ENCODE data around the gene IZUMO4.

Gene IZUMO4

DNA sequence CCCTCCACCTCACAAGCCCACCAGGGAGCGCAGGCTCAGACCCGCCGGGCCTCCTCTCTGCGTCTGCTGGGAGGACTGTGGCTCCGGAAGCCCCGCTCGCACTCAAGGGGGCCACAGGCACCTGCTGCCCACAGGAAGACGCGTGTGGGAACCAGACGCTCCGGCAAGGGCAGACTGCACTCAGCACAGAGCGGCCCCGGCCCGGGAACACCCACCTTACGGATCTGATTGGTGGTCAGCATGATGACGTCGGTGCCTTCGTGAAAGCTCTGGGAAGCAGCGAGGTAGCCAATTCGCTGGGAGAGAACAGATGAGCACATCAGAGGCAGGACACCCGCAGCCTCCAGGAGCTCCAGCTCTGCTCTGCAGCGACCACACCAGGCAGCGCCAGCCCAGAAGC lies 40.1 kb downstream of the IZUMO4 start:
- Histone ChIP-seq H3K4me2 (no peak overlapping the region), H3K27me3 (no peaks in the 10 kb centered on the region), H3K27ac (no peak overlapping the region), H3K4me3 (no peak overlapping the region), H3K4me1 (peaks cover 0 to 29% (median 16%) of the 10 kb centered on the region in 10 experiments; a peak in 14 of 20 replicates), H4K20me1 (peaks cover 73 to 100% (median 94%) of the 10 kb centered on the region in 11 experiments), H3K9me3 (replicated peaks in 1 of 11) (no peaks in the 10 kb centered on the region), H3K9ac (no peak overlapping the region), H3K36me3 (peaks cover 53 to 97% (median 82%) of the 10 kb centered on the region in 11 experiments)
- TF ChIP-seq Cebpa-rat (IDR thresholded peaks at IDR 0.05), result no peak

DNA sequence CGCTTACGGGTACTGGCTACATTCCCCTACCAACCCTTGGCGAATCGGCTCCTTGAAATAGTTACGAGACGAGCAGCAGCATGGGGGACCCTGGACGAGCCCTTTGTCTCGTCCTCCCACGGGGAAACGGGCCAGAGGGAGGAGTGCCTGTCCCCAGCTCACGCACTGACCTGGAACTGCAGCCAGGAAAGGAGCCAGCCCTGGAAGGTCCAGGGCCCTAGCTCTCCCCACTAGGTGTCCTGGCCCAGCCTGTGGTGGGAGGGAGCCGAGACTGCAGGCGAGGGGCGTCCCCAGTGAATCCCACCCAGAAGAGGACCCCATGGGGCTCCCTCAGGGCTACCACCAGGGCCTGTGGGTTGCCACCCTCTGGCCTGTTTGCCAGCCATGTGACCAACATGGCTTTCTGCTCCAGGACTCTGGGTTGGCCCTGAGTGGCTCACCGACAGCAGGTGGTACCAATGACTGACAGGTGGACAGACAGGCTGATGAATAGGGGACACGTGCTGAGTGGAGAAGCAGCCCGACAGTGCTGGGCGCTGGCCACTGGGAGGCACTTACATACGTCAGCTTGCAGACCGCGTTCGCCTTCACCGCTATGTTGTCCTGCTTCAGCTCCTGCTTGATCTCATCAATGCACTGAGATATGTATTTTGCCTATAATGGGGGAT lies 41.5 kb downstream of the IZUMO4 start:
- H3K4me2 ChIP-seq, result no peak overlapping the region
- no peak overlapping the region for H3K4me3 ChIP-seq
- no peak for TF ChIP-seq Cebpa-rat (IDR thresholded peaks at IDR 0.05)
- H3K4me1 ChIP-seq, result peaks cover 0 to 30% (median 16%) of the 10 kb centered on the region in 10 experiments; a peak in 14 of 20 replicates
- H4K20me1 ChIP-seq, result peaks cover 73 to 100% (median 94%) of the 10 kb centered on the region in 11 experiments
- H3K27me3 ChIP-seq, result no peaks in the 10 kb centered on the region
- no peak overlapping the region for H3K27ac ChIP-seq
- peaks cover 39 to 93% (median 75%) of the 10 kb centered on the region in 11 experiments for H3K36me3 ChIP-seq
- H3K9me3 ChIP-seq (replicated peaks in 1 of 11), result no peaks in the 10 kb centered on the region
- peak overlapping the region in 1 of 11 experiments; percentile 5; a peak in 1 of 22 replicates for H3K9ac ChIP-seq

DNA sequence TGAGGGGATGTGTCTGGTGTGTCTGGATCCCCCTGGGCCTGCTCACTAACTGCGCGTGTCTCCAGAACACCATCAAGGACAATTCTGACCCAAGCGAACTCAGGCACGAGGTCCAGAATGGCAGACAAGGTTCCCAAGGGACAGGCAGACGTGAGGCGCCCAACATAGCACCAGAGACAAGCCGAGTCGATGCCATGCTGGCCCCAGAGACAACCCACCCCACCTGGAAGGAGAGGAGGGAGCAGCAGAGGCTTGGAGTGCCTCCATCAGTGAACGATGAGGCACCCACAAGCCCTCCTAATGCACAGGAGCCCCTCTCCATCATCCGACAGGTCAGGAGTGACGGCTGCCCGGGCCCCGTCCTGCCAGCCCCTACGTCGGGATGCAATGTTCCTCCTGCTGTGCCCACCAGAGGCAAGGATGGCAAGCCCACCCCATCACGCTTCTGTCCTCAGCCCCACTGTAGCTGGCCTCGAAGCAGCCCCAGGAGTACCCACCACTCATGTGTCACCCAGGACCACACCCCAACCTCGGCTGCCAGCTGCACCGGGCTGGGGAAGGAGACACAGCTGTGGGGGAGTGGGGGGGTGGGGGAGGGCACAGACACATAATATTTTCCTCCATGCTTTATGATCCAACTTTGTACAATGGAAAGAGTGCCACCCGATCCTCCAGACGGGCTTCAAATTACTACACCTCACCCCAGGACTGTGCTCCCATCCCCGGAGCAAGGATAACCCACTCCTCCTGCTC lies 42.8 kb downstream of the IZUMO4 start:
- Histone ChIP-seq H3K4me1 (peaks cover 0 to 42% (median 28%) of the 10 kb centered on the region in 10 experiments; a peak in 15 of 20 replicates), H3K9ac (no peak overlapping the region; a peak in 1 of 22 replicates), H3K4me3 (no peak overlapping the region), H3K27me3 (no peaks in the 10 kb centered on the region), H3K4me2 (peak overlapping the region in 6 of 11 experiments; percentile 9 to 37 (median 28); a peak in 8 of 22 replicates), H3K36me3 (peaks cover 47 to 93% (median 73%) of the 10 kb centered on the region in 11 experiments), H3K9me3 (replicated peaks in 1 of 11) (no peaks in the 10 kb centered on the region), H3K27ac (peak overlapping the region in 1 of 11 experiments; percentile 29; a peak in 1 of 22 replicates), H4K20me1 (peaks cover 86 to 100% (median 97%) of the 10 kb centered on the region in 11 experiments)
- no peak for TF ChIP-seq Cebpa-rat (IDR thresholded peaks at IDR 0.05)

DNA sequence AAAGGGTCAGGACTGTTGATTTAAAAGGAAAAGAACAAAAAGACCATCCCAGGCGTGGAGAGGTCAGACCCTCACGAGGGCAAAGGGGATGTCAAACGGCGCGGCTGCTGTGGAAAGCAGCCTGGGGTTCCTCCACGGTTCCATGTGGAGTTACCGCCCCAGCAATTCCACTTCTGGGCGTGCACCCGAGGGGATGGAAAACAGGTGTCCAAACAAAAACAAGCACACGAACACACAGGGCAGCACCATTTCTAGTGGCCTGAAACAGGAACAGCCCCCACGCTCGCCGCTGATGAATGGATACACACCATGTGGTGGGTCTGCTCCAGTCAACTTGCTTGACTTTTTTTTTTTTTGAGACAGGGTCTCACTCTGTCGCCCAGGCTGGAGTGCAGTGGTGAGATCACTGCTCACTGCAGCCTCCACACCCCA lies 43.4 kb downstream of the IZUMO4 start:
- Histone ChIP-seq H3K27ac (no peak overlapping the region), H3K27me3 (no peaks in the 10 kb centered on the region), H3K9me3 (replicated peaks in 1 of 11) (no peaks in the 10 kb centered on the region), H3K4me1 (peaks cover 0 to 41% (median 29%) of the 10 kb centered on the region in 10 experiments; a peak in 15 of 20 replicates), H3K36me3 (peaks cover 48 to 93% (median 77%) of the 10 kb centered on the region in 11 experiments), H3K9ac (no peak overlapping the region), H4K20me1 (peaks cover 92 to 100% (median 100%) of the 10 kb centered on the region in 11 experiments), H3K4me3 (no peak overlapping the region), H3K4me2 (peak overlapping the region in 7 of 11 experiments; percentile 4 to 37 (median 26); a peak in 11 of 22 replicates)
- no peak for TF ChIP-seq Cebpa-rat (IDR thresholded peaks at IDR 0.05)

DNA sequence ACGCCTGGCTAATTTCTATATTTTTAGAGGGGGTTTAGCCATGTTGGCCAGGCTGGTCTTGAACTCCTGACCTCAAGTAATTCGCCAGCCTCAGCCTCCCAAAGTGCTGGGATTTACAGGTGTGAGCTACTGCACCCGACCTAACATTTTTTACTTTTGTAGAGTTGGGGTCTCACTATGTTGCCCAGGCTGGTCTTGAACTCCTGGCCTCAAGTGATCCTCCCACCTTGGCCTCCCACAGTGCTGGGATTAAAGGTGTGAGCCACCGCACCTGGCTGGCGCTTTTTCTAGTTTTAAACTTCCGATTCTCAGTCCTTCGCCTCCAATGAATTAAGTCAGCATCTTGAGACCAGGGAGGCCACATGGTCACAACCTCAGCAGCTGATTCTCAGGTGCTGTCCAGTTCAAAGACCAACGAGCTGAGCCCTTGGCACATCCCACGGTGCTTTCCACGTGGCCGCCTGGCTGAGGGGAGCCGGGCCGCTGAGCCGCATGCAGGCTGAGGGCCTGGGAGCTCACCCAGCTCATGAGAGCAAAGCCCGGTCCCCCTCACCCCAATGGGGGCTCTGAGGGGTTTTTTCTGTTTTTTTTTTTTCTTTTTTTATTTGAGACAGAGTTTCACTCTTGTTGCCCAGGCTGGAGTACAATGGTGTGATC lies 45.6 kb downstream of the IZUMO4 start:
- Histone ChIP-seq H3K9me3 (replicated peaks in 1 of 11) (no peaks in the 10 kb centered on the region), H3K9ac (no peak overlapping the region), H3K4me3 (no peak overlapping the region), H3K4me1 (peaks cover 12 to 58% (median 36%) of the 10 kb centered on the region in 10 experiments; a peak in 17 of 20 replicates), H4K20me1 (peaks cover 97 to 100% (median 100%) of the 10 kb centered on the region in 11 experiments), H3K27me3 (no peaks in the 10 kb centered on the region), H3K36me3 (peaks cover 50 to 90% (median 72%) of the 10 kb centered on the region in 11 experiments), H3K27ac (no peak overlapping the region), H3K4me2 (no peak overlapping the region)
- TF ChIP-seq Cebpa-rat (IDR thresholded peaks at IDR 0.05), result no peak

DNA sequence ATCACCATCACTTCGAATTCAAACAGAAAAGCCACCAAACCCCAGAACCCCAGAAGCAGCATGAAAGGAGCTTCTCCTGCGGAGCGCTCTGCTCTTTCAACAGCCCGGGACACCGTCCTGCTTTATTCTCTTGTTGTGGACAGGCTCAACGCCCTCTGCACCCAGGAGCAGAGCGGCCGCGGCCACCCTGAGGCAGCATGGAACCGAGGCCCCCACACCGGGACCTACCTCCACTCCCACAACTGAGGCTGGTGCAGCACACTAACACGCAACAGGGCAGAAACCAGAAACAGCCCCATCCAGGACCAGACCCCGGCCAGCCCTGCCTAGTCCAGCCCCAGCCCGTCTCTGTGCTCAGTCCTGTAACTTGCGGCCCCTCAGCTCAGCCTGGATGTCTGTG lies 47.5 kb downstream of the IZUMO4 start:
- Histone ChIP-seq H3K27ac (peak overlapping the region in 2 of 11 experiments; percentile 5 to 34; a peak in 2 of 22 replicates), H3K9me3 (replicated peaks in 1 of 11) (no peaks in the 10 kb centered on the region), H3K4me3 (no peak overlapping the region), H3K27me3 (no peaks in the 10 kb centered on the region), H3K4me1 (peaks cover 29 to 76% (median 55%) of the 10 kb centered on the region in 10 experiments), H4K20me1 (peaks cover 97 to 100% (median 100%) of the 10 kb centered on the region in 11 experiments), H3K36me3 (peaks cover 33 to 86% (median 63%) of the 10 kb centered on the region in 11 experiments; a peak in 21 of 22 replicates), H3K4me2 (peak overlapping the region in 5 of 11 experiments; percentile 16 to 57 (median 38); a peak in 3 of 22 replicates), H3K9ac (no peak overlapping the region)
- no peak for TF ChIP-seq Cebpa-rat (IDR thresholded peaks at IDR 0.05)

DNA sequence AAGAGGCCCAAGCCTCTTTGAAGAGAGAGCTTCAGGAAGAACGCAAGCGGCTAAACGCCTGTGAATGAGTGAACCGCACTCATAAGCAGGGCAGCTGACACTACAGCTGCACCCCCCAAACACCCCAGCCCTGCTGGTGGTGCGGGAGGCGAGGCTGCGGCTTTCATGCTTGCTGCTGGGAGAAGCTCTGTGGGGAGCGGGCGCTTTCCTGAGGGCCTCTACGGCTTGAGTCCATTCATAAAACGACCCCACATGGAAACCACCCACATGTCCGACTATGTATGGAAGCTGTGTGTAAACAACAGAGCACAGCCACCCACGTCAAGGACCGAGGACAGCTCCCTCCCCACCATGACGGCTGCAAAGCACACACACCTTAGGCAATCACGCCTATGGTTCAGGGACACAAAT lies 49.1 kb downstream of the IZUMO4 start:
- no peak for TF ChIP-seq Cebpa-rat (IDR thresholded peaks at IDR 0.05)
- H3K36me3 ChIP-seq, result peaks cover 31 to 80% (median 55%) of the 10 kb centered on the region in 11 experiments; a peak in 21 of 22 replicates
- peak overlapping the region in 5 of 11 experiments; percentile 15 to 38 (median 35); a peak in 3 of 22 replicates for H3K9ac ChIP-seq
- no peaks in the 10 kb centered on the region for H3K27me3 ChIP-seq
- no peaks in the 10 kb centered on the region for H3K9me3 ChIP-seq (replicated peaks in 1 of 11)
- peak overlapping the region in 2 of 11 experiments; percentile 28 to 42; a peak in 2 of 22 replicates for H3K27ac ChIP-seq
- no peak overlapping the region for H3K4me3 ChIP-seq
- peaks cover 95 to 100% (median 100%) of the 10 kb centered on the region in 11 experiments for H4K20me1 ChIP-seq
- H3K4me1 ChIP-seq, result peaks cover 40 to 76% (median 57%) of the 10 kb centered on the region in 10 experiments
- peak overlapping the region in 4 of 11 experiments; percentile 7 to 18 (median 9); a peak in 1 of 22 replicates for H3K4me2 ChIP-seq

DNA sequence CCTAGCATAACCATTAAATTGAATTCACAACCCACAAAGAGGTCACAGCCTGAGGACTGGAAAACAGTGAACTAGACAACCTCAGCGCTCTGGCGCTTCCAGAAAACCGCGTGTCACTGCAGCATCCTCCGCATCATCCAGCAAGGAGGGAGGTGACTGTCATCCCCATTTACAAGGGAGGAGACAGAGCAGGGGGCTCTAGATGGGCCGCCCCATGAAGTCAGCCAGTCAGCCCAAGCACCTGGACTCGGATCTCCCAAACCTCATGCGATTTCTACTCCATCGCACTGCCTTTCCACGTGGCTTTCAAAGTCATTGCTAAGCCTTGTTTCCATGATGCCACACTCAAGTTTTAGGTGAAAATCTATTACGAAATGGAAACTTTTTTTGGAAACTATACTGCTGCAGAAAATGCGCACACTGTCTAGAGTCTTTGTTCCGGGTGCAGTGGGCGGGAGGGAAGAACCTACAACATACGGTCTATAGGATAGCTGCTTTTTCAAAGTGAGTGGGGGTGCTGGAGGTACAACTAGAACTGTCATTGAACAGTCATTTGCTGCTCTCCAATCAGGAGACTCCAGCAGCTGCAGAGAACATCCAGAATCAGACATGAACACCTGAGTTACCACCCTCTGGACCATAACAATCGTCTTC lies 51.9 kb downstream of the IZUMO4 start:
- H3K9ac ChIP-seq, result peak overlapping the region in 7 of 11 experiments; percentile 3 to 98 (median 52); a peak in 10 of 22 replicates
- H3K27ac ChIP-seq, result no peak overlapping the region
- H3K27me3 ChIP-seq, result no peaks in the 10 kb centered on the region
- peaks cover 69 to 76% (median 74%) of the 10 kb centered on the region in 11 experiments for H4K20me1 ChIP-seq
- 0 out of 20 replicates have a peak overlapping the region, but pooled peaks of 3 of the 10 experiments have one; percentile 3 to 96 (median 92) for H3K4me3 ChIP-seq
- H3K9me3 ChIP-seq (replicated peaks in 1 of 11), result no peaks in the 10 kb centered on the region
- H3K4me1 ChIP-seq, result peaks cover 47 to 83% (median 66%) of the 10 kb centered on the region in 10 experiments
- H3K36me3 ChIP-seq, result peaks cover 23 to 58% (median 44%) of the 10 kb centered on the region in 11 experiments; a peak in 21 of 22 replicates
- TF ChIP-seq Cebpa-rat (IDR thresholded peaks at IDR 0.05), result 0 out of 22 replicates have a peak, but pooled peaks of 1 of the 11 experiments have one; percentile 32
- peak overlapping the region; percentile 92 to 100 (median 98); a peak in 21 of 22 replicates for H3K4me2 ChIP-seq

Data from BLaER1 treated with 17β-estradiol and CSF1 and Interleukin-3, amounts not matched to agents 10 nM and 100 nM (cell line).